Immature natural killer cell (primary cell): ENCODE measurements around the gene NCKAP5. TPM values are rescaled to one million over a fixed set of nuclear protein-coding genes. Genes with fewer than 3 reads are reported as not detected.

Source experiments
- DNase-seq, 3 donors: peaks; one replicate each; pipeline ENCODE4 v3.0.0; 2022; ENCODE audit warnings: mixed read lengths in 1 of 3
- H3K27ac Mint-ChIP-seq, 6 donors: one replicate each; pipeline ENCODE4 v1.8.0; 2020; ENCODE audit warnings: mixed read lengths in 6 of 6, mild to moderate bottlenecking in 5 of 6, inconsistent platforms in 4 of 6, moderate library complexity in 3 of 6
- H3K27me3 Mint-ChIP-seq, 3 donors: one replicate each; pipeline ENCODE4 v1.8.0; 2020 to 2021; ENCODE audit warnings: low read depth in 3 of 3, mild to moderate bottlenecking in 3 of 3, mixed read lengths in 3 of 3, moderate library complexity in 3 of 3, inconsistent platforms in 1 of 3
- H3K36me3 Mint-ChIP-seq, 3 donors: one replicate each; pipeline ENCODE4 v1.8.0; 2020; ENCODE audit warnings: mixed read lengths in 3 of 3, inconsistent platforms in 2 of 3, mild to moderate bottlenecking in 2 of 3
- H3K4me1 Mint-ChIP-seq, 2 donors: one replicate each; pipeline ENCODE4 v1.8.0; 2020; ENCODE audit warnings: inconsistent platforms in 2 of 2, mild to moderate bottlenecking in 2 of 2, mixed read lengths in 2 of 2, moderate library complexity in 1 of 2
- H3K4me3 Mint-ChIP-seq, 5 donors: one replicate each; pipeline ENCODE4 v1.8.0; 2020; ENCODE audit warnings: mild to moderate bottlenecking in 5 of 5, mixed read lengths in 5 of 5, inconsistent platforms in 3 of 5, moderate library complexity in 3 of 5
- H3K9me3 Mint-ChIP-seq, 6 donors: one replicate each; pipeline ENCODE4 v1.8.0; 2020; ENCODE audit warnings: mild to moderate bottlenecking in 6 of 6, mixed read lengths in 6 of 6, inconsistent platforms in 4 of 6, moderate library complexity in 3 of 6
- polyA plus RNA-seq, 3 donors: library from polyadenylated mRNA; unstranded; fragments of 300-500 nt; fragmentation: Illumina TruSeq; gene quantifications; one replicate each; pipeline ENCODE4 v1.2.3, GENCODE V29; 2021

NCKAP5 gene
- polyA plus RNA-seq, 3 donors from 2014 or later, result not detected

DNA sequence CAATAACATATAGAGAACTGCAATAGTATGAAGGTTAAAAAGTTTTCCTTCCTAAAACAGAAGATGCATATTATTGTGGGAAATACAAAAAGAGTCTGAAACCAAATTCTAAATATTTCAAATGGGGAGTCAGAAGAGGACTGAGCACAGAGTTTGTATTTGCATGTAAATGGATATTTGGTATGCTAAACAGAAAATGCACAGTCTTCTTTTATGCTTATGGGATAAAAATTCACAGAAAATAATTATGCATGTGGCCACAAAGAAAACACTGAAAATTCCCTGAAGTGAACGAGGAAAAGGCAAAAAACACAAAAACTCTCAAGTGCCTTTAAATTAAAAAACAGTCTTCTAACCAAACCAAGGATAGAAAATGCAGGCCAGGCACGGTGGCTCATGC, 142.7 kb downstream of the NCKAP5 start:
- Mint-ChIP-seq H3K27ac (no peak overlapping the region), H3K36me3 (peaks cover 0 to 5% (median 0%) of the 10 kb centered on the region in 3 donors), H3K4me3 (no peak overlapping the region), H3K27me3 (peaks cover 0 to 3% (median 0%) of the 10 kb centered on the region in 3 donors), H3K9me3 (peaks cover 0 to 21% (median 9%) of the 10 kb centered on the region in 6 donors), H3K4me1 (no peaks in the 10 kb centered on the region)
- no peak for DNase-seq

DNA sequence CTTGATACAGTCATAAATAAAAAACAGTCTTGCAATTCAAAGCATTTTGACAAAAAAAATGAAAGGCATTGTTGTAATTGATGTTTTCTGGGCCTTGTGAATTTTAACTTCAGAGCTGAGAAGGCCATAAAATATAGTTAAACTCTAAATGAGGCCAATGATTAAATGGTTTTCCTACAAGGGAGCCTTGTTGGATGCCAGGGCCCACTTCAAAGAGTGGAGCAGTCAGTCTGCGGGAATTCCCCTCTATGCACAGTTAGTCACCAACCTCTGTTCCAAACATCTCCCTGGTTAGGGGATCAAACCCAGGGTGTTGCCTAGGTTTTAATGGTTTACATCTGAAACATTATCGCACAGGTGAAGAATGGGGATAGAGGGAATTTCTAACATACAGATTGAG, 143.4 kb downstream of the NCKAP5 start:
- H3K4me3 Mint-ChIP-seq, result no peak overlapping the region
- H3K9me3 Mint-ChIP-seq, result peaks cover 0 to 21% (median 6%) of the 10 kb centered on the region in 6 donors
- peaks cover 0 to 3% (median 0%) of the 10 kb centered on the region in 3 donors for H3K27me3 Mint-ChIP-seq
- no peak for DNase-seq
- no peak overlapping the region for H3K27ac Mint-ChIP-seq
- no peaks in the 10 kb centered on the region for H3K4me1 Mint-ChIP-seq
- H3K36me3 Mint-ChIP-seq, result peaks cover 0 to 5% (median 0%) of the 10 kb centered on the region in 3 donors

DNA sequence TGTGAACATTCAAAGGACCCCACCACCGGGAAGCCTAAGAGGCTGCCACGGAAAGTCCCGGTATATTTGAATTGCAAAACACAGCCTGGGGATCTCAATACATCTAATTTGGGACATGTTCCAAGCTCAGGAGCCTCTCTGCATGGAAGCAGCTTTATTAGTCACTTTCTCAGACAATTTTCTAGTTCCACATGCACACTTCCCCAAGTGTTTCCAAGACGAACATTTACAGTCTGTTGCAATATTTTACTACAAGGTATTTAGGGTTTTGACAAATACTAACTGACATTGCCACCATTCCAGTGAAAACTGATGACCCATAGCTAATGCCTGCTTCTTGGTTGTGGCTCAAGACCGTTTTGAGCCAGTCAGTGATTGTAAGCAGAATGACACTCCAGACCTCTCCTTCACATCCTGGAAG, 145.3 kb downstream of the NCKAP5 start:
- no peak for DNase-seq
- no peaks in the 10 kb centered on the region for H3K4me1 Mint-ChIP-seq
- peaks cover 0 to 21% (median 4%) of the 10 kb centered on the region in 6 donors for H3K9me3 Mint-ChIP-seq
- H3K4me3 Mint-ChIP-seq, result no peak overlapping the region
- no peak overlapping the region for H3K27ac Mint-ChIP-seq
- peaks cover 0 to 5% (median 0%) of the 10 kb centered on the region in 3 donors for H3K36me3 Mint-ChIP-seq
- H3K27me3 Mint-ChIP-seq, result peaks cover 0 to 3% (median 0%) of the 10 kb centered on the region in 3 donors

DNA sequence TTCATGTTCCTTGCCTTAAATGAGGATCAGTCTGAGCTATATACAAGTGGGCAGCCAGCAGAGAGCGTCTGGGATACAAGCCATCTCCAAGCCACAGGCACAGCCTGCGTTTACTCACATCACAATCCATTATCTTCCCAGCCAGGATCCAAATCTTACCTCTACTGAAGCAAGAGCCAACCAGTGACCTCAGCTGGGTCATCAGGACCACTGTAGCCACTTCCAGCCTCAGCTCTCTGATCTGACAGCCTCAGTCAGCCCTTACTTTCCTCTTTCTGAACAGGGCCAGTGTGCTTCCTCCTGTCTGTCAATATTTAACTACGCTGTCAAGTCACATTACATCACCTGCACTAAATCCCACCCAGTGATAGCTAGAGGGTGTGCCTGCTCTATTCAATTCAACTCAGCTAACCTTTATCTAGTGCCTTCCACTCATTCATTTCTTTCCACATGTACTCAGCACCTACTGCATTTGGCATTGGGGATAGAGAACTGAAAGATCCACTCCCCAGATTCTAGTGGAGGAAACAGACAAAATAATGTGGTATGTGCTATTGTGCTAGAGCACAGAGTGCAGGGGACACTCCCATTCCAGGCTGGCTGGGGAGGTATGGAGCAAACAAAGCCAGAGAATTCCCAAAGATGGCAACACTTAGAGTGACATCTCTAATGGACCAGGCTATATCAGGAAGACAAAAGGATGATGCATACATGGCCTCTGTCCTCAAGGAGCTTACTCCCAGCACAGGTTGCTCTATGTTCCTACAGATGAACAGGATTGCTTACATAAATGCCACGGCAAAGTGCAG, 146.5 kb downstream of the NCKAP5 start:
- H3K4me3 Mint-ChIP-seq, result no peak overlapping the region
- peaks cover 0 to 3% (median 0%) of the 10 kb centered on the region in 3 donors for H3K27me3 Mint-ChIP-seq
- no peak overlapping the region for H3K27ac Mint-ChIP-seq
- H3K4me1 Mint-ChIP-seq, result no peaks in the 10 kb centered on the region
- H3K9me3 Mint-ChIP-seq, result peaks cover 0 to 25% (median 6%) of the 10 kb centered on the region in 6 donors
- no peak for DNase-seq
- peaks cover 0 to 5% (median 0%) of the 10 kb centered on the region in 3 donors for H3K36me3 Mint-ChIP-seq

DNA sequence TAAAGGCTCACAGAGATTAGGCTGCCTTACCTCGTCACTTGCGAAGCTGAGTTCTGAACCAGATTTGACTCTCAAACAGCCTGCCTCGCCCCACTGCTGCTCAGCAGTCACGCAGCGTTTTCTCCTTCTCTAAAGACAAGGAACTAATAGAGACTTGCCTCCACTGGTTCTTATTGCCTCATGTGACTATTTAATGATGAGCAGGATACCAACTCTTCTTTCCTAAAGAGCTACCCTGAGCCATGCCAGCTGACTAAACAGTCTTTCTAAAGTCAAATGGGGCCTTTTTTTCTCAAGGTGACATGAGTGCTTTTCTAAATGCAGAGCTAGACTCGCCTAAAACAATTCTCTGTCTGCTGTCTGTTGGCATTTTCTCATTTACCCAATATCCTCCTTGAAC, 147.5 kb downstream of the NCKAP5 start:
- H3K9me3 Mint-ChIP-seq, result peaks cover 0 to 25% (median 6%) of the 10 kb centered on the region in 6 donors

DNA sequence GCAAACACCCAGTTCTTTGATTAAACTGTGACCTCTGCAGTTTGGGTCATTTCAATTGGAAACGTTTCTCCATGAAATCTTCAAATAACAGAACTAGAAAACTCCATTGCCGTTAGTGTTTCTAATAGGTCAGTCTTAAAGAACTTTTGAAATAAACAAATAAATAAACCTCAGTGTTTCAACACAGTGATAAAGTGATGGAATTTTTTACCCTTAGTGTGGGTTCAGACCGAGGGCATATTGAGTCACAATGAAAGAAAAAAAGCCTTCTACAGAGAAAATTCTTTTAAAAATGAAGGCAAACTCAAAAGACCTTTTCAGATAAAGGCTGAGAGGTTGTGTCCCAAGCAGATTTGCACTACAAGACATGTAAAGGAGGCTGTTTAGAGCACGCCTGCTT, 149.6 kb downstream of the NCKAP5 start:
- Mint-ChIP-seq H3K27me3 (no peaks in the 10 kb centered on the region), H3K36me3 (no peaks in the 10 kb centered on the region), H3K9me3 (peaks cover 0 to 17% (median 3%) of the 10 kb centered on the region in 6 donors), H3K27ac (no peak overlapping the region), H3K4me1 (no peaks in the 10 kb centered on the region), H3K4me3 (no peak overlapping the region)
- DNase-seq, result no peak

More for the DNA sequence above, 147.5 kb downstream of the NCKAP5 start:
- Mint-ChIP-seq H3K27ac (no peak overlapping the region), H3K27me3 (peaks cover 0 to 3% (median 0%) of the 10 kb centered on the region in 3 donors), H3K4me3 (no peak overlapping the region), H3K4me1 (no peaks in the 10 kb centered on the region), H3K36me3 (peaks cover 0 to 5% (median 0%) of the 10 kb centered on the region in 3 donors)
- no peak for DNase-seq

DNA sequence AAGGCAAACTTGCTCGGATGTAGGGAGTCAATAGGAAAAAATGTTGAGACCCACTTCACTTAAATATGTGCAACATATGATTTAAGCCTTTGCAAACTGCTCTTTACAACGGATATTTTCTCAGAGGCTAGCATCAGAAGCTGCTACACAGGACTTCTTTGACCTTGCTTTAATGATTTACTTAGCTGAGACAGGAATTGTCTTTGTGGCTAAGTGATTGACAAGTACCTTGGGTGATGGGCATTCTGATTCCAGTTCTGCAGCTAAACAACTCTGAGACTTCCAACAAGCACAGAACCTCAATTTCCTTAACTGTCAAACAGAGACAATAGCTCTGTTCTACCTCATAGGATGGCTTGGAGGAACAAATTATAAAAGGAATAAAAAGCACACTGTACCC, 150.2 kb downstream of the NCKAP5 start:
- no peaks in the 10 kb centered on the region for H3K36me3 Mint-ChIP-seq
- no peak overlapping the region for H3K4me3 Mint-ChIP-seq
- H3K9me3 Mint-ChIP-seq, result peaks cover 0 to 17% (median 3%) of the 10 kb centered on the region in 6 donors
- H3K27ac Mint-ChIP-seq, result no peak overlapping the region
- no peak for DNase-seq
- no peaks in the 10 kb centered on the region for H3K4me1 Mint-ChIP-seq
- H3K27me3 Mint-ChIP-seq, result no peaks in the 10 kb centered on the region

DNA sequence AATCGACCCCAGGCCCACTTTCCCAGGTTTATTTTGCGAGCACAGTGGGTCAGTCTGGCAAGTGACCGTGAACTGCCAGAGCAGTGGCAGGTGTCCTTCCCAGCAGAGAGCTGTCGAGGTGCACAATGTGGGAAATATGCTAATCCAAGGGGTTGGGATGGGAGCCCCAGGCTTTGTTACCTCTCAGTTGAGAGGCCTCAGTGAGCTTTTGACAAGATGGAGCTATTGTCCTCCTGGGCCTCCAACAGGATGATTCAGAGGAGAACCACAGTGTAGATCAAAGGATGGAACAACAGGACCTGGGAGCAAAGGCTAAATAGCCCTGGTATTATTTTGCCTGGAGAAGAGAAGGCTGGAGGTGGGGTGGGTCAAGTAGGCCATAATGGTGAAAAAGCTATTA, 150.8 kb downstream of the NCKAP5 start:
- H3K27ac Mint-ChIP-seq, result no peak overlapping the region
- no peaks in the 10 kb centered on the region for H3K27me3 Mint-ChIP-seq
- H3K36me3 Mint-ChIP-seq, result no peaks in the 10 kb centered on the region
- no peak overlapping the region for H3K4me3 Mint-ChIP-seq
- H3K9me3 Mint-ChIP-seq, result peaks cover 0 to 17% (median 3%) of the 10 kb centered on the region in 6 donors
- no peaks in the 10 kb centered on the region for H3K4me1 Mint-ChIP-seq
- DNase-seq, result no peak

DNA sequence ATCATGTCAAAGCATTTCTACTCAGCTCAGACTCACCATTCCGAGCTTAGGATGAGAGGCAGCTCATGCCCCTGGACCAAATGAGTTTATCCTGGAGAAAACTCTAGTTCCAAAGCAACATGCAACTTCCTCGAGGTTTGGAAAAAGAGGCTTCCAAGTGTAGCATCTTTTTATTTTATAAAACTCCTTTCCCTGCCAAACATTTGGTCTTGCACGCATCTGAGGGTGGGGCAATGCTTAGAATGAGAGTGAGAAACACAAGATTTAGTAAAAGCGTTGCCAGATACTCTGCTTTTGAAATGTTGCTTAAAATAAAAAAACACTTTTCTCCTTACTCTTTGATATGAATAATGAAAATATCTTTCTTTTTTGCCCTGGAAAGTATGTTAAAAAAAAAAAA, 151.5 kb downstream of the NCKAP5 start:
- no peak overlapping the region for H3K27ac Mint-ChIP-seq
- no peak overlapping the region for H3K4me3 Mint-ChIP-seq
- H3K27me3 Mint-ChIP-seq, result no peaks in the 10 kb centered on the region
- H3K9me3 Mint-ChIP-seq, result peaks cover 0 to 11% (median 2%) of the 10 kb centered on the region in 6 donors
- H3K4me1 Mint-ChIP-seq, result no peaks in the 10 kb centered on the region
- no peak for DNase-seq
- H3K36me3 Mint-ChIP-seq, result no peaks in the 10 kb centered on the region

DNA sequence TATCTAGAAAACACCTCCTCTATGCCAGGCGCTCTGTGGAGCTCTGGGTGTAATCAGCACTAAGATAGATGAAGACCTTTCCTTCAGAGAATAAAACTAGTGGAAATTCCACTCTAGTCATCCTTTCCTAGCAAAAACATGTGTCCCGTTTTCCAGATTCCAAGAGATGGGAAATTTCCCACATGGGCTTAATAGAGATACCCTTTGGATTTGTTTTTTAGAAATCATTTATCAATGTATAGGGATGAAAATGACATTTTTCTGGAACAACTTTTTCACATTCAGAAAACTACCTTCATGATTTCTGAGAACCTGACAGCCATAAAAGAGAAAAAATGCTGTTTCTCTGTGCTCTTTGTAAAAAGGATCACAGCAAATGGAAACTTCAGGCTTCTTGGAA, 152.1 kb downstream of the NCKAP5 start:
- no peaks in the 10 kb centered on the region for H3K4me1 Mint-ChIP-seq
- no peak for DNase-seq
- H3K27ac Mint-ChIP-seq, result no peak overlapping the region
- no peak overlapping the region for H3K4me3 Mint-ChIP-seq
- H3K27me3 Mint-ChIP-seq, result no peaks in the 10 kb centered on the region
- no peaks in the 10 kb centered on the region for H3K36me3 Mint-ChIP-seq
- peaks cover 0 to 13% (median 2%) of the 10 kb centered on the region in 6 donors for H3K9me3 Mint-ChIP-seq

DNA sequence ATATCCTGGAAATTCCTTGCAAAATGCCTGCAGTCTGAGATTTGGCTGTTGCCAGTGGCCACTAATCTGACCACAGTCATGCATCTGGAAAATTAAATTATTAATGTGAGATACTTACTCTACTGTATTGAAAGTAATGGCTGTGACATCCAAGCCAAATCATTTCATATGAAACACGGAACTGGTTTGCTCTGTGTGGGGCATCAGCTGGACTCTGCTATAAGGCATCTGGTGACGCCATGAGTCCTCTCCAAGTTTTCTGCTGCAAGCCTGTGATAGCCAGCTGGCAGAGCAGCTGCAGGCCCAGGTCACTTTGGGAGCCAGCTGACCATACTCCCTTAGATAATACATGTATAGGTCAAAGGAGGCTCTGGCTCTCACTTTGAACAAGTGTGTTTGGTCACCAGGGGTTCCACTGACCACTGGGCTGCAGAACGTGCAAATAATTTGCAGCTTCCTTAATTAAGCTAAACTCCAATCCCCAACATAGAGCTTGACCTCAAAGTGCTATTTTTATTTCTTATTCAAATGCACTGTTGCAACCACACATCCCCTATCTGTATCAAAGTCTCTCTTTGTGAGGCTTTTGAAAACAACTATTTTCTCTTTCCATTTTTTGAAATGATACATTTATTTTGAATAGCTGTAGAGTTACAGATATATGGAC, 152.9 kb downstream of the NCKAP5 start:
- no peaks in the 10 kb centered on the region for H3K27me3 Mint-ChIP-seq
- H3K36me3 Mint-ChIP-seq, result no peaks in the 10 kb centered on the region
- no peak overlapping the region for H3K27ac Mint-ChIP-seq
- peaks cover 0 to 17% (median 2%) of the 10 kb centered on the region in 6 donors for H3K9me3 Mint-ChIP-seq
- H3K4me3 Mint-ChIP-seq, result no peak overlapping the region
- no peak for DNase-seq
- no peaks in the 10 kb centered on the region for H3K4me1 Mint-ChIP-seq

DNA sequence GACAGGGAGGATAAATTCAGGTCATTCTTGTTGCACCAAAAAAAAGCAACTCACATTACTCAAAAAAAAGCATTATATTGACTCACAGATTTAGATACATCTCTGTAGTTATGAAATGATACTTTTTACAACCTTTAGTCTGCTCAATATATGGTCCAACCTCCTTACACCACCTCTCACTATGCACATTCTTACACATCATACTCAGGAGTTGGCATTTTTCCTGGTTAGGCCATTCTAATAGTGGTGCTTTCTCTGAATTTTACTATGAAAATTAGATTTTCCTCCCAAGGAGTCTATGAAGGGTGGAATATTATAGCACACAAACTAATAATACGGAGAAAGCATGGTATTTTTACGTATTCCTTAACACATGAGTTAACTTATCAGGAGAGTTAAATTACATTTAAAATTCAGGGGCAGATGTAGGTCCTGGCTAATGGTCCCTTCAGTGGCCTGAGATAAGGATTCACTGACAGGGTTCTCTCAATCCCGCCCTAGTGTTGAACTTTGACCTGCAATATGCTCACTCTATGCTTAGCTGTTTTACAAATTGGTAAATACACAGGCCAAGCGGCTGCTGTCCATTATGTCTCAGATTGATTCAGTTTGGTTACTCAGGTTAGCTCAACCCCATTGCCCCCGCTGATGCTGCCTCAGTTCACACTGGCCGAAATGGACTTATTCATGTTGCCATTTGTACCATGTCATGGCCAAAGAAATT, 153.6 kb downstream of the NCKAP5 start:
- no peaks in the 10 kb centered on the region for H3K4me1 Mint-ChIP-seq
- no peak overlapping the region for H3K27ac Mint-ChIP-seq
- H3K36me3 Mint-ChIP-seq, result no peaks in the 10 kb centered on the region
- H3K4me3 Mint-ChIP-seq, result no peak overlapping the region
- H3K27me3 Mint-ChIP-seq, result no peaks in the 10 kb centered on the region
- H3K9me3 Mint-ChIP-seq, result peaks cover 0 to 17% (median 2%) of the 10 kb centered on the region in 6 donors
- no peak for DNase-seq

DNA sequence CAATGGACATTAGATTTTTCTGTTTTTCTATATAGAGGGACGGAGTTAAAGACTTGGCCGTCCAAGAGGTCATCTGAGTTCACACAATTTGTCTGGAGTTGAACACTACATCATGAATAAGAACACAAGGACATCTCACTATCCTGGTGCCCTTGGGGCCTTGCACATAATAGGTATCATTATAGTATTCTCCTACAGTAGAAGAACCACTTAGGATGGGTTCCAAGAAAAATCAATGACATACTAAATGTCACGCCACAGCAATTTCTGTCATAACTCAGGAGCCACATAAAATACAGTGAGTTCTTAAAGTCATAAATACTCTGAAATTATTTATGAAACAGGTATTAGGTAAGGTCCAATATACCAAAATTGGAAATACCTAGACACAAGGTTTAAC, 154.4 kb downstream of the NCKAP5 start:
- no peaks in the 10 kb centered on the region for H3K27me3 Mint-ChIP-seq

DNA sequence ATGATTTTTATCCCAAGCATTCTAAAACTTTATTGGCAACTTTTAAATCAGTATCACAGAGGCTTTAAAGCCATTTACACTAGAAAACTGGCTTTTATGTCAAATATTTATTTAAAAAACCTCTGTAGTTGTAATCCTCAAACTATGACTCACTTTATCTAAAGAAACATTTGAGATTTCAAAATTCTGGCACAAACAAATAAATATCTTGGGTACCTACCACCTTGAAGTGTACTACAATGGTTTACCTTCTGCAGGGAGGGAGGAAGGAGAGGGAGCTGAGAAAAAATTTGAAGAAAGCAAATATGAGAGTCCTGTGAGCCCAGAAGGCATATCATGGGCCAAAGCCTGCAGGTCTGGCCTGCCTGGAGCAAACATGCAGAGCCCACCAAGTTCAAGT, 155.6 kb downstream of the NCKAP5 start:
- no peak overlapping the region for H3K27ac Mint-ChIP-seq
- DNase-seq, result no peak
- no peaks in the 10 kb centered on the region for H3K4me1 Mint-ChIP-seq
- H3K9me3 Mint-ChIP-seq, result peaks cover 0 to 15% (median 2%) of the 10 kb centered on the region in 6 donors
- no peaks in the 10 kb centered on the region for H3K36me3 Mint-ChIP-seq
- H3K27me3 Mint-ChIP-seq, result no peaks in the 10 kb centered on the region
- no peak overlapping the region for H3K4me3 Mint-ChIP-seq

More for the DNA sequence above, 154.4 kb downstream of the NCKAP5 start:
- DNase-seq, result no peak
- no peak overlapping the region for H3K27ac Mint-ChIP-seq
- no peak overlapping the region for H3K4me3 Mint-ChIP-seq
- H3K9me3 Mint-ChIP-seq, result peaks cover 0 to 17% (median 2%) of the 10 kb centered on the region in 6 donors
- no peaks in the 10 kb centered on the region for H3K4me1 Mint-ChIP-seq
- no peaks in the 10 kb centered on the region for H3K36me3 Mint-ChIP-seq
